Stimulated activated CD4-positive, alpha-beta T cell treated with anti-CD3 and anti-CD28 coated beads, Interleukin-12 subunit alpha, Interleukin-12 subunit beta, amount 100 ng/mL, for 48 hours (primary cell): ENCODE measurements around the gene PLEKHS1.
"Not testable (repeated sequence)": the region's sequence is repeated elsewhere in the genome, so short reads cannot be mapped to it uniquely, and the experiment has no call there.

Source experiments
- DNase-seq, 3 donors: peaks; one replicate each; pipeline ENCODE4 v3.0.0-alpha.2; 2020; ENCODE audit warnings: low read depth in 2 of 3, low spot score in 1 of 3

The PLEKHS1 gene

GRCh38 chr10:113782986-113783704, 31.7 kb downstream of the PLEKHS1 start:
- no peak for DNase-seq

GRCh38 chr10:113788604-113789083, 37.2 kb downstream of the PLEKHS1 start:
- DNase-seq, result no peak

DNA sequence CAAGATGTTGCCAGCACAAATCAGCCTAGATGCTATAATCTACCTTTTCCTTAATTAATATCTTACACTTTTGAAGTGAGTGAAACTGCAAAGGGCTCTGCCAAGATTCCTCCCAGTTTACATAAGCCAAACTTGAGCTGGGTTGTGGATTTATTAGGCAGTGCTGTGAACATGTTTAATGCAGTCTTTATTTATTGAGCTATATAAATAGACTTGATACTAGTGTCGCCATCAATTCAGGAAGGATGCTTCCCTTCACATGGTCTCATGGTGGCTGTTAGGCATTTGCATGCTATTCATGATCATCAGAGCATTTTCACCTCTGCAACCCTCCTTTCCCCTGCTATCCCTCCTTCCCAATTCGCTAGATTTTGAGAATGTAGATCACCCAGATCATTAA, 40.2 kb downstream of the PLEKHS1 start:
- no peak for DNase-seq

DNA sequence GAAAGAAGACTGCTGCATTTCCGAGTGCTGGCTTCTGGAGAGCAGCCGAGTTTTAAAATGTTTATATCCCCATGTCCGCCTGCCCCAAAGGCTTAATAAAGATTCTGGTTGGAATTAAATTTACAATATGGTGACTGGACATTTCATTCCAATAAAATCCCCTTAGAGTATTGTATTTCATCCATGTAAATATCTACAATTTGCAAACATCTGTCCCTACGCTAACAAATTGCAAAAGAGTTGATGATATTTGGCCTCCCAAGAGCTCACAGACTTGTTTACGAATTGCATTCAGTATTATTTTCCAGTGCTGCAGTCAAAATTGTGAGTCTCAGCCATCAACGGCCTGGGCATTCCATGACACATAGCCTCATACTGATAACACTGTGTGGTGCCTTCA, 50.1 kb downstream of the PLEKHS1 start:
- no peak for DNase-seq

- no peak for DNase-seq
These were observed 51.5 kb downstream of the PLEKHS1 start for GRCh38 chr10:113802997-113803396.

DNA sequence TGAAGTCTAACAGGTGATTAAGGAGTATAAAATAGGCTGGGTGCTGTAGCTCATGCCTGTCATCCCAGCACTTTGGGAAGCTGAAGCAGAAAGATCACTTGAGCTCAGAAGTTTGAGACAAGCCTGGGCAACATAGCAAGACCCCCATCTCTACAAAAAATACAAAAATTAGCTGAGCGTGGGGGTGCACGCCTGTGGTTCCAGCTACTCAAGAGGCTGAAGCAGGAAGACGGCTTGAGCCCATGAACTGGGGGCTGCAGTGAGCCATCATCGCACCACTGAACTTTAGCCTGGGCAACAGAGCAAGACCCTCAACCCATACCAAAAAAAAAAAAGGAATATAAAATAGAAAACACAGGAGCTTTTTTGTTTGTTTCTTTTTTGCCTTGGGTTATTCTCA, 55.0 kb downstream of the PLEKHS1 start:
- DNase-seq, result no peak

DNA sequence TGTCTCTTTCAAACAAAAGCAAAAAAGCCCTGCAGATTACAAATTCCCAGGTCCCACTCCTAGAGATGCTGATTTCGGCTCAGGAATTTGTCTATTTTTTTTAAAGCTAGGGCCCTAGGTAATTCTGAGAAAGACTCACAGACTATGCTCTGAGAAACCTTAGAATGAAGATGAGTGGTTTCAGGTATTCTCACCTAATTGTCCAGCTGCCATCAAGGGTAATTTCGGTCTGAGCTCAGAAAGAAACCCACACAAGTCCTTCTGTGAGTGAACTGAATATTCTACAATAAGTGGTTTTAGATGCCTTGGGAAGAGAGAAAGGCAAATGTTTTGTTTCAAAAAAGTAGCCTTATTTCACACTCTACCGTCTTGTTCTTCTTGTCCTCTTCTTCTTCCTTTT, 56.7 kb downstream of the PLEKHS1 start:
- no peak for DNase-seq

DNA sequence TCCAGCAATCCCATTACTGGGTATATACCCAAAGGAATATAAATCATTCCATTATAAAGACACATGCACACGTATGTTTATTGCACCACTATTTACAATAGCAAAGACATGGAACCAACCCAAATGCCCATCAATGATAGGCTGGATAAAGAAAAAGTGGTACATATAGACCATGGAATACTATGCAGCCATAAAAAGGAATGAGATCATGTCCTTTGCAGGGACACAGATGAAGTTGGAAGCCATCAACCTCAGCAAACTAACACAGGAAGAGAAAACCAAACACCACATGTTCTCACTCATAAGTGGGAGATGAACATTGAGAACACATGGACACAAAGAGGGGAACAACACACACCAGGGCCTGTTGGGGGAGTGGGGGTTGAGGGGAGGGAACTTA, 63.2 kb downstream of the PLEKHS1 start:
- not testable (repeated sequence) for DNase-seq

DNA sequence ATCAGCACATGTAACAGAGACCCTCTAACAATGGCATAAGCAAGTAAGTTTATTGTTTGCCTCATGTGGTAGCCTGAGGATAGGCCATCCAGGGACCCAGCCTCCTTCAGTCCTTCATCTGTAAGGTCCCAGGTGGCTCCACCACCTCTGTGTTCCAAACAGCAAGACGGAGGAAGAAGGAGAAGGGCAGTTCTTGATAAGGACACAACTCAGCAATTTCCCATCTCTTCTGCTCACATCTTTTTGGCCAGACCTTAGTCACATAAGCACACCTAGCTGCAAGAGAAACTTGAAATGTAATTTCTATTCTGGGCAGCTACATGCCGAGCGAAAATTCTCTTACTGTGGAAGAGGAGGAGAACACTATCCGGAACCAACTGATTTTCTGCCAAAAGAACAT, 68.5 kb downstream of the PLEKHS1 start:
- no peak for DNase-seq

- DNase-seq, result no peak
These were observed 69.0 kb downstream of the PLEKHS1 start for GRCh38 chr10:113820507-113820906.

DNA sequence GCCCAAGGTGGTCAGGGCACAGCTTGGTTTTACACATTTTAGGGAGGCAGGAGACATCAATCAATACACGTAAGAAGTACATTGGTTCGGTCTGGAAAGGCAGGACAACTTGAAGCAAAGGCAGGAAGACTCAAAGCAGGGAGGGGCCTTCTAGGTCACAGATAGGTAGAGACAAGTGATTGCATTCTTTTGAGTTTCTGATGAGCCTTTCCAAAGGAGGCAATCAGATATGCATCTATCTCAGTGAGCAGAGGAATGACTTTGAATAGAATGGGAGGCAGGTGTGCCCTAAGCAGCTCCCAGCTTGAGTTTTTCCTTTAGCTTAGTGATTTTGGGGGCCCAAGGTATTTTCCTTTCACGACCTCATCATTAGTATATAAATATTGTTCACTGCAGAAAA, 69.8 kb downstream of the PLEKHS1 start:
- DNase-seq, result not testable (repeated sequence)

GRCh38 chr10:113822174-113822573, 70.7 kb downstream of the PLEKHS1 start:
- no peak for DNase-seq

- DNase-seq, result no peak
These were observed 71.9 kb downstream of the PLEKHS1 start for GRCh38 chr10:113823389-113823788.

DNA sequence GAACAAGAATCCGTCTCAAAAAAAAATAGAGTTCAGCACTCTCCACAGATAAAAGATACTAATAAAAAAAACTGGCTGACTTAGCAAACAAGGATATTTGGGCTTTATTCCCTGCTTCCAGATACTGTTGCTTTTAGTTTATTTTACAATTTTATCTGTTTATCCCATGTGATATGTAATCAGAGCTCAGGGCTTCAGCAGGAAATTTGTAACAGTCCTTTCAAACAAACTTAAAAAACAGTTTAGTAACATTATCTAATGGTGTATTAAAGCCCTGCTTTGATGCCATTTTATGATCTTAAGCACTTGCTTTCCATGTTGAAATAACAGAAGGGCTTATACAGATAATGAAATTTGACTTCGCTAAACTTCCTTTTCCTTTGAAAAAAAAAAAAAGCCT, 74.3 kb downstream of the PLEKHS1 start:
- no peak for DNase-seq

DNA sequence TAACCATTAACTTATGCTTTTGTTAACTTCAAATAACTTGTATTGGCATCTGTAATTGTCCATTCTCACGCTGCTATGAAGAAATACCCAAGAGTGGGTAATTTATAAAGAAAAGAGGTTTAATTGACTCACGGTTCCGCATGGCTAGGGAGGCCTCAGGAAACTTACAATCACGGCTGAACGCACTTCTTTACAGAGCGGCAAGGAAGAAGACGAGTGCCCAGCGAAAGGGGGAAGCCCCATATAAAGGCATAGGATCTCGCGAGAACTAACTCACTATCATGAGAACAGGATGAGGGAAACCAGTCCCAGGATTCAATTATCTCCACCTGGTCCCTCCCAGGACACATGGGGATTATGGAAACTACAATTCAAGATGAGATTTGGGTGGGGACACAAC, 77.1 kb downstream of the PLEKHS1 start:
- DNase-seq, result not testable (repeated sequence)
